ENCODE measurements around the gene NOTCH1.

The NOTCH1 gene

DNA sequence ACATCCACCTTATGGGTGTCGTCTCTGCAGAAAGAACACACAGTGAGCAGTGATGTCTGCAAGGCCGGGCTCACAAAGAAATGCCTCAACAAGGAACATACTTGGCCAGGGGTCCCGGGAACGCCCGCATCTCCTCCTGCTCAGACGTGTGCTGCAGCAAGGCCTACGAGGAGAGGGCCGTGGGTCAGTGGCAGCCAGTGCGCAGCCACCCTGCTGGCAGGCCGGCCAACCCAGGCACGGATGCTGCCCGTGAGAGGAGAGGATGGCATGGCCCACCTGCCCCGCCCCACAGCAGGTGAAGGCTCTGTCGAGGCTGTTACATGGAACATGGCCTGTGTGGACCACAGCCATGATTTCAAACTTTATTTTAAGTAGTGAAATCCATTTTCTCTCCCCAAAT lies 82.3 kb downstream of the NOTCH1 start:
- DNase-seq (ENCODE audit: low spot score), result no peak

DNA sequence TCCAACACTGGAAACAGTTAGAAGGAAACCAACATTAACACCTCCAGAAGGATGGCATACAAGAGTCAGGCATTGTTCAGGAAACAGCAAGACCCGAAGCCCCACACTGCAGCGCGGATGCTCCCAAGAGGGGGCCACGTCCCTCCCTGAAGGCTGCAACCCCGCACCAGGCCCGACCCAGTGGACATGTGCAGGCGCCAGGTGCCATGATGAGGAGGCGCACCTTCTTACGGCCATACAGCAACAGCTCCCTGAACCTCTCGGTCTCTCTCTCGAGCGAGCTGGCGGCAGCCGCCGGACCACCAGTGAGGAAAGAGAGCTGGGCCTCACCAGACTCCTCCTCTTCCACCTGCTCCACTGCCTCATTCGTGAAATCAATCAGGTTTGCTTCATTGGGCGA lies 83.2 kb downstream of the NOTCH1 start:
- DNase-seq (ENCODE audit: low spot score), result no peak

DNA sequence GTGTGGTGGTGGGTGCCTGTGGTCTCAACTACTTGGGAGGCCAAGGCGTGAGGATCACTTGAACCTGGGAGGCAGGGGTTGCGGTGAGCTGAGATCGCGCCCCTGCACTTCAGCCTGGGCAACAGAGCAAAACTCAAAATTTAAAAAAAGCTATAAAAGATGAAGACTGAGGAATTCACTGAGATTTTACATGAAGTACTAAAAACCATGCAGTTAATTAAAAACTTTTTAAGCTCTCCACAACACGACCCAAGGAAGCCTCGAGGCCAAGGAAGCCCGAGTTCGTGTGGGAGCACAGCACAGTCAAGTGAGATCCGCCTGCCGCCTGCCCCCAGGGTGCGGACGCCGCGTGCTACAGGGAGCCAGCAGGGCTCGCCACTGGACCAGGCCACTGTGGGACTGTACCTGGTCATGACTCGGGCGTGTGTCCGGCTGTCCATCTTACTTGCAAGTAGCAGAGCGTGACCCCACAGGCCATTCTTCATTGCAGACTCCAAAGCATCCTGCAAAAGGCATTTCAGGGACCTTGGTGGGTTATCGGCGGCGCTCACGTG lies 85.0 kb downstream of the NOTCH1 start:
- DNase-seq (ENCODE audit: low spot score), result no peak

DNA sequence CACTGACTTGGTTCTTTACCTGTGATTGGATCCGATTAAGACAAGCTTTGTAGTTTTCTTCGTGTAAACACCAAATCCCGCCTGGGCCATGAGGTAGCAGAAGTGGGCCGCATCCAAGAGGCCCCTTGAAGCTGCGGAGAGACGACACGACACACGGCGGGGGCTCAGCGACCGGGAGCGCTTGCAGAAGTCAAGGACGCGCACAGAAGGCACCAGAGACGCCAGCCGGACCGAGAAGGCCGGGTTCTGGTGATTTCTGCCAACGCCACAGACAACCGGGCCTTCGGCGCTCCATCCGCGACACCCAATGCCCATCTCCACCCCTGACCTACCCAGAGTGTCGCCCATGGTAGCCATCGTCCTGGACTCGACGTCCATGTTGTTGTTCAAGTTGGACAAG lies 86.4 kb downstream of the NOTCH1 start:
- DNase-seq (ENCODE audit: low spot score), result no peak

DNA sequence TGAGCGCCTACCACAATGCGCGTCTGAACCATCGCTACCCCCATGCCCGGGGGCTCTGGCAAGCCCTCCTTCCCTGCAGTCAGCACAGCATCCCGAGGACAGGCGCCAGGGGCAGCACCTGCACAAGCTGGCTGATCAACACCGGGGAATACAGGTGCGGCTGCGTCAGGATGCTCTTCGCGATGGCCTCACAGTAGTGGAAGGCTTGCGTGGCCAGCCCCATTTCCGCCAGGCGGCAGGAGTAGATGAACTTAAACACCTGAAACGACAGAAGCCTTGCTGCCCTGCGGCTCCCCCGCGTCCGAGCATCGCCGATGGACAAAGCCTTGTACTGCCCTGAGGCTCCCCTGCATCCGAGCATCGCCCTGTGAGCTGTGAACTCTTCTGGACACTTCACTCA lies 88.5 kb downstream of the NOTCH1 start:
- no peak for DNase-seq (ENCODE audit: low spot score)

DNA sequence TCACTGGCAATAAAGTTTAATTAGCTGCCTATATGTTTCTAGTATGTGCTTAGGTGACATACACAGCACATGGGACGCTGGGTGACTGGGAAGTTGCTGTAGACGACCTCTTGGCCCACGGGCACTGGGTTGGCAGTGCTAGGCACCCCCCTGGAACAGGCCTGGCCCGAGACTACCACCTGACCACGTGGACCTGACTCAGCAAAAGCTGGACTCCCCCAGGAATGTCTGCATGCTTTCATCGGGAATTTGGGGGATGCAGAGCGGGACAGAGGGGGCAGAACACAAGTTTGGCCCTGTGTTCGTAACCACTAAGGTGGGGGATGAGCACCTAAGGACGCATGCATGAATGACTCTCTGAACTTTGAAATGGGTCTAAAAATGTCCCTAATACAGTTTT lies 89.6 kb downstream of the NOTCH1 start:
- no peak for DNase-seq (ENCODE audit: low spot score)

DNA sequence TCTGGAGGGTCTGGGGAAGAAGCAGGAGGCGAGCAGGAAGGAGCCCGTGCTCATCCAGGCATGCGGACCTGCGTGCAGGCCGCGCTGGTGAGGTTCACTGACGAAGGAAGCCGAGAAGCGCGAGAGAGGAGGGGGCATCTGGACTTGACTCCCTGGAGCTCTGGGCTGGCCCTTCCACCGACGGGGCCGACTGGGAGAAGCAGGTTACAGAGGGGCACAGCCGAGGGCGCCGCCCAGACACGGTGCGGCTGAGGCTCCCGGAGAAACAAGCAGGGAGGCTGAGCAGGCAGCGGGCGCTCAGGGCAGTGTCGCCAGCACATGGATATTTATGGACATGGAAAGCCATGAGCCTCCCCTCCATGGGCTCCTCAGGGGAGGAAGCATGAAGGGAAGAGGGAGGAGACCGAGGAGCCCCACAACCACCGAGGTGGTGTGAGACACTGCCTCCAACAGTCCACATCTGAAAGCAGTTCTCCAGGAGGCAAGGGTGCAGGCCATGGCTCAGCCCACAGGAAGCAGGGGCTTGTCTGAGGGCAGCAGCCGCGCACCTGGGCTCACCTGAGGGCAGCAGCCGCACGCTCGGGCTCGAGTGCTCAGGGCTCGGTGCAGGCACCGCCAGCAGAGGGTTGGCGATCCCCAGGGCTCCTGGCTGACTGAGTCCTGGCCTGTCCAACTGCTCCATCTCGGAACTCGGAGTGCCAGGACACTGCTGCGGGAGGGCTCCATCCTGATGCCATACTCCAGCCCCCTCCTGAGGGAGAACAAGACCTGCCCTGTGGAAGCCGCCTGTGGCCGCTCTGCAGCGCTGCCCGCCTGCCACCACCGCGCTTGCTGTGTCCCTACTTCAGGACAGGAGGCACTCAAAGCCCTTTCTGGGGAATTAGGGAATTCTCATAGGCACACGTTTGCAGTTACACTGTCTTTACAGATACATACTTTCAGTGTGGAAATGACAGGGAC lies 90.5 kb downstream of the NOTCH1 start:
- DNase-seq (ENCODE audit: low spot score), result no peak

DNA sequence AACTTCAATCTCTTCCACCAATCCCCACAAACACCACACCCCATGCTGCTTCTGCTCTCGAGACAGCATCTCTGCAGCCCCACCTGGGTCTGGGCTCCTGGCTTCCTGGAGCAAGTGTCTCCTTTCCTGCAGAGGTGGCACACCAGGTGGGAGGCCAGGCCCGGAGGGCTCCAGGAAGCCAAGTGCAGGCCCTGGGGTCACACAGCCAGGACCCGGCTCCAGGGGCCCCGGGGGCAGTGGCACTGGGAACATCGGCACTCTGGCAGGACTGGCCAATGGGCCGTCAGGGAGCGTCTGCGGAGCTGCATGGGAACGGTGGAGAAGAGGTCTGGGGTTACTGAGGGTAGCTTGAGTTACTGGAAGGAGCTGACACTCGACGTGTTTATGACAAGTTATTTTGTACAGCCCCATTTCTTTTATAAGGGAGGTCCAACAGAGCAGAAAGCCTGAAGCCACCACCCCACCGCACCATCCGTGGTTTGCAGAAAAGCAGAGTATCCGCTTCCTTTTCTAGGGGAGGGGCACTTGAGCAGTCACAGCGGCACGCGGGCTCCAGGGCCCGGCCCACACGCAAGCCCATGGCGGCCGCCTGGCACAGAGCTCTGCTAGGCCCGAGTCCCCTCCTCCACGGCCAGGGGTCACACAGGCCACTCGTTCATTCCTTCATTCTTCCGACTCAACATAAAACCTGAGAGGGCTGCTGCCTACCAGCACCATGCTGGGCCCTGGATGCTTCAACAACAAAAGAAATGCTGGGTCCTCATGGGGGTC lies 91.6 kb downstream of the NOTCH1 start:
- no peak for DNase-seq (ENCODE audit: low spot score)

DNA sequence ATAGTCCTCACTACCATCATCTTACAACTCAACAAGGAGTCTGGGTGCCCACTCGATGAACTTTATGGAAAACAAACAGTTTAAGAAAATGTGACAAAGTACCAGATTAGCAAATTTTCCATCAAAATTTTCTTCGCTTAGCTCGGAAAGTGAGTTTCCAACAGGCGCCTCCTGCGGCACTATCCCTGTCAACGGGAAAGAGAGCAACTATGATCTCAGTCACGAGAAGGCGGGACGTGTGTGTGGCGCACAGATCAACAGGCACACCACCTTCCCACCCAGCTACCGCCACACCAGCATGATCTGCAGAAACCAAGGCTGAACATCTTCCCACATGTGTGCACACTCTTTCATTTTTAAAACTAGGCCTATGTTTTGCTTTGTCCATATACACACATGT lies 92.5 kb downstream of the NOTCH1 start:
- no peak for DNase-seq (ENCODE audit: low spot score)

DNA sequence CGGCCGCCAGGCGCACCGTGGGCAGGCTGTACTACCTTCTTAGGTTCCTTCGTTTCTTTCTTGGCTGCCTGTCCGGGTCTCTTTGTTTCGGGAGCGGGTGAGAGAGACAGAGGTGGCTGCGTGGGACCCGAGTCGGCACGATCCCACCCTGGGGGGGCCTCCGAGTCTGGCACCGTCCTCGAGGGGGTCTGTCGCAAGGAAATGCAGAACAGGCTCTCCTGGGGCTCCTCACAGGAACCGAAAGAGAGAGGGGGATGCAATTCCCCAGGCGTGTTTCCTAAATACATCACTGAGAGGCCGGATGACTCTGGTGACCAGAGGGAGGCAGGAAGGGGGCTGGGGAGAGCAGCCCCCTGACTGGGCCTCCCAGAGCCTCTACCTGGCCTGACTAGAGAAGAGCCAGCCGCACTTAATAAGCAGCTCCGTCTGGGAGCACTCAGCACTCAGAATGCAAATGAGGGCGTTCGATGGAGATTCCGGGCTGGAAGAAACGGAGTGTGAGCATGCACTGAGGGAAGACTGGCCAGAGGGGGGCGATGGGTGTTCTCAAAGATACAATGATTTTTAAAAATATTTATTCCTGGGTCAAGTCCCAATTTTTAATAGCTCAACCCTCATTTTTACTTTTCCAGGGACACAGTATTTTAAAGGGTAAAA lies 94.5 kb downstream of the NOTCH1 start:
- no peak for DNase-seq (ENCODE audit: low spot score)

DNA sequence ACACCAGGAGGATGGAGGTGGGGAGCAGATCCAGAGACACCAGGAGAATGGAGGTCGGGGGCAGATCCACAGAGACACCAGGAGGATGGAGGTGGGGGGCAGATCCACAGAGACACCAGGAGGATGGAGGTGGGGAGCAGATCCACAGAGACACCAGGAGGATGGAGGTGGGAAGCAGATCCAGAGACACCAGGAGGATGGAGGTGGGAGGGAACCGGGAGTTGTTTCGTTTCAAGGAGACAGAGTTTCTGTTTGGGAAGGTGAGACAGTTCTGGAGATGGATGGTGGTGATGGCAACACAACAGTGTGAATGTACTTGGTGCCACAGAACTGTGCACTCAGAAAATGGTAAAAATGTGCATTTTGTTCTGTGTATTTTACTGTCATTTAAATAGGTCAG lies 97.2 kb downstream of the NOTCH1 start:
- DNase-seq (ENCODE audit: low spot score), result no peak

DNA sequence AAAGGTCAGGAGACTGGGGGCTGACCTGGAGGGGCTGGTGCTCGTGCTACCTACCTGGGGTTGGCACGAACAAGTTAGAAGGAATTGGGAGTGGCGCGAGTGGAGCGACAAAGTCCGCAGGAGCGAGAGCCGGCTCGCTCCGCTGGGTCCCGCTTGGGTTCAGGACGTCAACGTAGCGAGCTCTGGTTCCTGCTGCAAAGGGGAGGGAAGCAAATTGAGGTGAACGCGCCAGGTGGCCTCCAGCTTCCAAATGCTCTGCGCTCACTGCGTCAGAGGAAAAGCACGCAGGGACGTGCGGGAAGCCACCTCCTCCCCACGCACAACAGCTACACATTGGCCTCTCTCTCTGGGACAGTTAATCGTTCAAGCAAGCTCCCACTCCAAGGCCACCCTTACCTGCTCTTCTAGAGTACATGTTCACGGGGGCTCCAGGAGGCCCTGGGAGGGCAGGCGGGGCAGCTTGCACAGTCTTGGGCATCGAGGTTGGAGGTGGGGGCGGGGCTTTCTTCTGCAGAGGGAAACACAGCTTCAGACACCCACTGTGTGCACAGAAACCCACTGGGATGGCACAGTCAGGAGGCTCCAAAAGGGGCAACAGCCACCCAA lies 98.6 kb downstream of the NOTCH1 start:
- DNase-seq (ENCODE audit: low spot score), result no peak

DNA sequence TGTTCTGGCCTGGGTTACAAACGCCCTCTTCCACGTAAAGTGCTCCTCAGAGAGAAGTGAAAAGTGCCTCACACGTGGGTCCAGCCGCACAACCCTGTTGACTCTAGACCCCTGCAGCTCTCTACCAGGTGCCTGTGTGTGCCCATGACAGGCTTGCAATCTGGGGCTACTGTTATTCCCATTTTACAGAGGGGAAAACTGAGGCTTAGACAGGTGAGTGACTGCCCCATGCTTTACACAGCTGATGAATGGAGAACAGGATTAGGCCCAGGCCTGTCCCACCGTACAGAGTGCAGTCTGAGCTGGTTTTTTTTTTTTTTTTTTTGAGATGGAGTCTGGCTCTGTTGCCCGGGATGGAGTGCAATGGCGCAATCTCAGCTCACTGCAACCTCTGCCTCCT lies 100.0 kb downstream of the NOTCH1 start:
- no peak for DNase-seq (ENCODE audit: low spot score)

All from pons (tissue), 1 donor.